Measurements from ENCODE around the gene OTUD5. TPM values are rescaled to one million over a fixed set of nuclear protein-coding genes. Genes with fewer than 3 reads are reported as not detected.

Gene OTUD5
- total RNA-seq, 4 donors from 2014 or later = 39.4 to 96.9 (median 40.6) TPM

DNA sequence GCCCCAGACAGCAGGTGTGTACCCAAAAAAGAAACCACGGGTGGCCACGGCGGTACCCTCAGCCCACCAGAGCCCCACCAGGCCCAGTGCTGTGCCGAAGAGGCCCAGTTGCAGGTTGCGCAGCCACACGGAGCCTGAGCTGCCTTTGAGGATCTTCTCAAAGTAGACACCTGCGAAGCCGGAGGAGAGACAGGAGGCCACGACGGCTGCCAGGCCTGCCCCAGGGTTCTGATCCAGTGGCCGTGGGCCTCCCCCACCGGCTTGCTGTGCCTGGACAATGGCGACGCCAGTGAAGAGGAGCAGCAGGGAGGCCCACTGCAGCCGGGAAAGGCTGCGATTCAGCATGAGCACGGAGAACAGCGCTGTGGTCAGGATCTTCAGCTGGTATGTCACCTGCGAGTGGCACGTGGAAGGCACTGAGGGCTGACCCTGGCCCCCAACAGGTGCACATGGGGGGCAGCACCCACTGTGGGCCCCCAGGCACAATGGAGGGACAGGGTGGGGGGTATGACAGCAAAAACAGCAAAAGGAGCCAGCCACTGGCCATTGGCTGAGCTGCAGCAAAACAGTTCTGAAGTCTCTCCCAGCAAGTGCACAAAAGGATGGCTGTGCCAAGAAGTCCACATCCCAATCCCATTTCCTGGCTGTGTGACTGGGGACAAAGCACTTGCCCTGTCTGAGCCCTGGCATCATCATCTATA is 52.2 kb downstream of the OTUD5 start:
- Histone ChIP-seq H3K4me3 (no peak overlapping the region), H3K4me1 (no peaks in the 10 kb centered on the region), H3K9me3 (no peaks in the 10 kb centered on the region), H3K36me3 (peaks cover 0 to 5% (median 0%) of the 10 kb centered on the region in 4 donors), H3K27ac (no peak overlapping the region), H3K27me3 (no peaks in the 10 kb centered on the region)
- TF ChIP-seq POLR2AphosphoS5 (IDR thresholded peaks at IDR 0.05) (no peak), POLR2A (IDR thresholded peaks at IDR 0.05) (no peak), EP300 (IDR thresholded peaks at IDR 0.05; ENCODE audit: low read depth) (no peak)
- TF ChIP-seq, protein P1, sequence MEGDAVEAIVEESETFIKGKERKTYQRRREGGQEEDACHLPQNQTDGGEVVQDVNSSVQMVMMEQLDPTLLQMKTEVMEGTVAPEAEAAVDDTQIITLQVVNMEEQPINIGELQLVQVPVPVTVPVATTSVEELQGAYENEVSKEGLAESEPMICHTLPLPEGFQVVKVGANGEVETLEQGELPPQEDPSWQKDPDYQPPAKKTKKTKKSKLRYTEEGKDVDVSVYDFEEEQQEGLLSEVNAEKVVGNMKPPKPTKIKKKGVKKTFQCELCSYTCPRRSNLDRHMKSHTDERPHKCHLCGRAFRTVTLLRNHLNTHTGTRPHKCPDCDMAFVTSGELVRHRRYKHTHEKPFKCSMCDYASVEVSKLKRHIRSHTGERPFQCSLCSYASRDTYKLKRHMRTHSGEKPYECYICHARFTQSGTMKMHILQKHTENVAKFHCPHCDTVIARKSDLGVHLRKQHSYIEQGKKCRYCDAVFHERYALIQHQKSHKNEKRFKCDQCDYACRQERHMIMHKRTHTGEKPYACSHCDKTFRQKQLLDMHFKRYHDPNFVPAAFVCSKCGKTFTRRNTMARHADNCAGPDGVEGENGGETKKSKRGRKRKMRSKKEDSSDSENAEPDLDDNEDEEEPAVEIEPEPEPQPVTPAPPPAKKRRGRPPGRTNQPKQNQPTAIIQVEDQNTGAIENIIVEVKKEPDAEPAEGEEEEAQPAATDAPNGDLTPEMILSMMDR (IDR thresholded peaks at IDR 0.05) = no peak
- no peak for DNase-seq
- 89% methylated on average over 18 of the region's 20 CpGs; no CpG with 5 or more reads in 1 of the 2 donors for WGBS, 2 donors (ENCODE audit: low coverage in 1 of 2)
- intact Hi-C loops (cut with DNase I; ENCODE audit: low total_unique reads) (no loop called here), in situ Hi-C loops (cut with MboI; ENCODE audit: low pct_ligation_motif_present in 1 of 4, low pct_unique_long_range_greater_than_20kb in 1 of 4, low sequenced_read_pairs in 3 of 4) (loop anchor here in 1 of 4 donors (25.0 kb wide), 1 partner anchor 268 kb away; no protein-coding TSS in a partner anchor)

DNA sequence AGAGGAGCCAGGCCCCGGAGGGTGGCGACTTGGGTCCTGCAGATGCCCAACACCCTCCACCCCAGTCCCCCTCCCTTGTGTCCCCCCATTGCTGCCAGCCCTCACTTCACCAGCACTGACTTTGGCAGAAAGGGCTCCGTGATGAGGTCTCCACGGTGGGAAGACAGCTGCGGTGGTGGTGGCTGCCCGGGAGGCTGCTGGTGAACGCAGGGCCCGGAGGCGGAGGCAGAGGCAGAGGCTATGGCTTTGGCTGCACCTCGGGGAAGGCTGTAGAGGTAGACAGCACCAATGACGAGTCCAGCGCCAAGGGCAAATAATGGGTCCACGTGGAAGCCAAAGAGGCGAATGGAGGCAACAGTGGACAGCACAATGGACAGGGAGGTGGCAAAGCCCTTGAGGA is 52.8 kb downstream of the OTUD5 start:
- H3K27me3 ChIP-seq = no peaks in the 10 kb centered on the region
- WGBS, 2 donors (ENCODE audit: low coverage in 1 of 2) = 86% methylated on average over 14 of the region's 14 CpGs; no CpG with 5 or more reads in 1 of the 2 donors
- peaks cover 0 to 3% (median 0%) of the 10 kb centered on the region in 4 donors for H3K4me1 ChIP-seq
- no peak for TF ChIP-seq POLR2AphosphoS5 (IDR thresholded peaks at IDR 0.05)
- no peak overlapping the region for H3K27ac ChIP-seq
- H3K9me3 ChIP-seq = no peaks in the 10 kb centered on the region
- intact Hi-C loops (cut with DNase I; ENCODE audit: low total_unique reads) (no loop called here), in situ Hi-C loops (cut with MboI; ENCODE audit: low pct_ligation_motif_present in 1 of 4, low pct_unique_long_range_greater_than_20kb in 1 of 4, low sequenced_read_pairs in 3 of 4) (loop anchor here in 1 of 4 donors (25.0 kb wide), 1 partner anchor 267 kb away; no protein-coding TSS in a partner anchor)
- no peak for DNase-seq
- H3K36me3 ChIP-seq = peaks cover 0 to 5% (median 0%) of the 10 kb centered on the region in 4 donors
- no peak overlapping the region for H3K4me3 ChIP-seq

DNA sequence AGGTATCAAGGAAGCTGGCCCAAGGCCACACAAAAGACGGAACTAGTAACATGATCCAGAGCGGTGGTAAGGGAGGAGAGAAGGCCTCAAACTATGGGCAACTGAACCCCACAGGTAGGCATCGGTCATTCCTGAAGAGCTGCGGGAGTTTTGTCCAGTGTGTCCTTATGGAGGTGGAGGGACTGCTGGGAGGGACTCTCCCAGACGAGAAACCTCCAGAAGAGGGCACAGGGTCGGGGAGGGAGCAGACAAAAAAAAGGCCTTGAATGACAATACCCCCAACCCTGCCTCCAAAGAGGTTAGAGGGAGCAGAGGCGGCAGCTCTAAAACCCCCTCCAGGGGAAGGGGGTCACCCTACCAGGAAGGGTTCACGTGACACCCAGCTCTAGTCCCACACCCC is 53.2 kb downstream of the OTUD5 start:
- 78% methylated on average over 8 of the region's 8 CpGs; no CpG with 5 or more reads in 1 of the 2 donors for WGBS, 2 donors (ENCODE audit: low coverage in 1 of 2)
- TF ChIP-seq, protein P1 (IDR thresholded peaks at IDR 0.05) = no peak
- TF ChIP-seq EP300 (IDR thresholded peaks at IDR 0.05; ENCODE audit: low read depth) (no peak), POLR2A (IDR thresholded peaks at IDR 0.05) (no peak), POLR2AphosphoS5 (IDR thresholded peaks at IDR 0.05) (no peak)
- no peak overlapping the region for H3K27ac ChIP-seq
- no peak for DNase-seq
- no peaks in the 10 kb centered on the region for H3K27me3 ChIP-seq
- intact Hi-C loops (cut with DNase I; ENCODE audit: low total_unique reads) (no loop called here), in situ Hi-C loops (cut with MboI; ENCODE audit: low pct_ligation_motif_present in 1 of 4, low pct_unique_long_range_greater_than_20kb in 1 of 4, low sequenced_read_pairs in 3 of 4) (loop anchor here in 1 of 4 donors (25.0 kb wide), 1 partner anchor 267 kb away; no protein-coding TSS in a partner anchor)
- no peak overlapping the region for H3K4me3 ChIP-seq
- H3K9me3 ChIP-seq = no peaks in the 10 kb centered on the region
- H3K4me1 ChIP-seq = peaks cover 0 to 7% (median 0%) of the 10 kb centered on the region in 4 donors
- peaks cover 0 to 5% (median 0%) of the 10 kb centered on the region in 4 donors for H3K36me3 ChIP-seq

DNA sequence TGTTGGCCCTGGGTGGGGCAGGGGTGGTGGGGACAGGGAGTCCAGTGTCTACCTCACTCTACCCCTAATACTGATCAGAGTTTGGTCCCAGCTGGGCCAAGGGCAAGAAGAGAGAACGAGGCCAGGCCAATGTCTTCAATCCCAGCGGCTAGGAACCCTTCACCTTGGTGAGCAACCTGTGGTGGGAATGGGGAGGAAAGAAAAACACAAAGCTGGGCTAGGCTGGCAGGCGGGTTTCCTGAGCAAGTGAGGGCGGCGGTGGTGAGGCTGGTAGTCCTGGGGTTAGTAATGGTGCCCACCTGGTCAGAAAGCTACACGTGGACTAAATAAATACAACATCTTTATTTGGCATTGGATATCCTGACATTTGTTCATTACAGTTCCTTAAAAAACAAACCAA is 54.1 kb downstream of the OTUD5 start:
- in situ Hi-C loops (cut with MboI; ENCODE audit: low pct_ligation_motif_present in 1 of 4, low pct_unique_long_range_greater_than_20kb in 1 of 4, low sequenced_read_pairs in 3 of 4) = loop anchor here in 1 of 4 donors (25.0 kb wide), 1 partner anchor 266 kb away; no protein-coding TSS in a partner anchor
- no peak overlapping the region for H3K4me3 ChIP-seq
- peaks cover 0 to 5% (median 0%) of the 10 kb centered on the region in 4 donors for H3K36me3 ChIP-seq

More for the DNA sequence above, 54.1 kb downstream of the OTUD5 start:
- no peak for TF ChIP-seq POLR2A (IDR thresholded peaks at IDR 0.05)
- TF ChIP-seq, protein P1 (IDR thresholded peaks at IDR 0.05) = no peak
- no peak for TF ChIP-seq POLR2AphosphoS5 (IDR thresholded peaks at IDR 0.05)
- no peak for TF ChIP-seq EP300 (IDR thresholded peaks at IDR 0.05; ENCODE audit: low read depth)
- Histone ChIP-seq H3K9me3 (no peaks in the 10 kb centered on the region), H3K27ac (no peak overlapping the region), H3K4me1 (peaks cover 0 to 12% (median 0%) of the 10 kb centered on the region in 4 donors), H3K27me3 (no peaks in the 10 kb centered on the region)
- DNase-seq = no peak
- intact Hi-C loops (cut with DNase I; ENCODE audit: low total_unique reads) = no loop called here
- WGBS, 2 donors (ENCODE audit: low coverage in 1 of 2) = 86% methylated on average over 1 to 6 of the region's 6 CpGs
